C4-2B (cell line): Measurements from ENCODE around the gene TIMP4.

ENCODE experiments used
- H3K27ac ChIP-seq: fragments of 450-650 bp; 2 replicates; pipeline ENCODE4 v1.5.1; 2017
- CTCF ChIP-seq: fragments of 450-650 bp; conservative IDR thresholded peaks from 2 replicates; pipeline ENCODE4 v1.5.1; 2017; ENCODE audit warnings: mild to moderate bottlenecking
- ZFX ChIP-seq: fragments of 450-650 bp; IDR thresholded peaks from 2 replicates; pipeline ENCODE4 v1.6.1; 2017

The TIMP4 gene

GRCh38 chr3:12181806-12182205, 23.1 kb upstream of the TIMP4 start:
- TF ChIP-seq ZFX (no peak), CTCF (no peak)
- H3K27ac ChIP-seq, result no peak overlapping the region

GRCh38 chr3:12181301-12181700, 22.6 kb upstream of the TIMP4 start:
- TF ChIP-seq ZFX (no peak), CTCF (no peak)
- H3K27ac ChIP-seq, result no peak overlapping the region

- H3K27ac ChIP-seq, result no peak overlapping the region
- TF ChIP-seq ZFX, result no peak
- TF ChIP-seq CTCF, result no peak
Measured at GRCh38 chr3:12180631-12181030, 21.9 kb upstream of the TIMP4 start.

GRCh38 chr3:12180218-12180617, 21.5 kb upstream of the TIMP4 start:
- H3K27ac ChIP-seq, result no peak overlapping the region
- TF ChIP-seq ZFX (no peak), CTCF (no peak)

GRCh38 chr3:12179441-12179840, 20.7 kb upstream of the TIMP4 start:
- H3K27ac ChIP-seq, result no peak overlapping the region
- TF ChIP-seq ZFX, result no peak
- no peak for TF ChIP-seq CTCF

GRCh38 chr3:12178091-12178820, 19.5 kb upstream of the TIMP4 start:
- no peak overlapping the region for H3K27ac ChIP-seq
- no peak for TF ChIP-seq ZFX
- TF ChIP-seq CTCF, result no peak

GRCh38 chr3:12177126-12177525, 18.4 kb upstream of the TIMP4 start:
- no peak for TF ChIP-seq CTCF
- TF ChIP-seq ZFX, result no peak

More at GRCh38 chr3:12177126-12177525, 18.4 kb upstream of the TIMP4 start:
- no peak overlapping the region for H3K27ac ChIP-seq
